ENCODE data around the gene INCA1. TPM values are rescaled to one million over a fixed set of nuclear protein-coding genes. Genes with fewer than 3 reads are reported as not detected.

Gene INCA1
- total RNA-seq, 4 donors from 2014 or later, result 3.4 TPM; not detected in 3

GRCh38 chr17:5042157-5043022 lies 45.1 kb upstream of the INCA1 start:
- TF ChIP-seq CTCF (IDR thresholded peaks at IDR 0.05) (no peak), POLR2A (IDR thresholded peaks at IDR 0.05) (no peak)
- Histone ChIP-seq H3K36me3 (no peaks in the 10 kb centered on the region), H3K27ac (no peak overlapping the region), H3K4me1 (no peaks in the 10 kb centered on the region), H3K9me3 (no peaks in the 10 kb centered on the region), H3K27me3 (no peaks in the 10 kb centered on the region), H3K4me3 (no peak overlapping the region)
- intact Hi-C loops (cut with DNase I; ENCODE audit: low total_unique reads), result no loop called here
- DNase-seq, result no peak

GRCh38 chr17:5035315-5035714 lies 38.0 kb upstream of the INCA1 start, which contains the start of gene SLC52A1:
Gene SLC52A1, minus strand, starts transcription at chr17:5035426. Its CDS starts 820 bp downstream, at chr17:5034606.
- intact Hi-C loops (cut with DNase I; ENCODE audit: low total_unique reads), result no loop called here
- no peak for DNase-seq
- Histone ChIP-seq H3K4me1 (no peaks in the 10 kb centered on the region), H3K9me3 (no peaks in the 10 kb centered on the region), H3K27me3 (no peaks in the 10 kb centered on the region), H3K27ac (no peak within 1 kb of the TSS), H3K36me3 (no peaks in the 10 kb centered on the region), H3K4me3 (no peak within 1 kb of the TSS)
- no peak for TF ChIP-seq POLR2A (IDR thresholded peaks at IDR 0.05)
- TF ChIP-seq CTCF (IDR thresholded peaks at IDR 0.05), result no peak

GRCh38 chr17:5034651-5035050 lies 37.3 kb upstream of the INCA1 start:
- no peaks in the 10 kb centered on the region for H3K27me3 ChIP-seq
- no peak overlapping the region for H3K4me3 ChIP-seq
- DNase-seq, result no peak
- no peaks in the 10 kb centered on the region for H3K36me3 ChIP-seq
- TF ChIP-seq POLR2A (IDR thresholded peaks at IDR 0.05) (no peak), CTCF (IDR thresholded peaks at IDR 0.05) (no peak)
- no peaks in the 10 kb centered on the region for H3K4me1 ChIP-seq
- H3K9me3 ChIP-seq, result no peaks in the 10 kb centered on the region
- no peak overlapping the region for H3K27ac ChIP-seq
- intact Hi-C loops (cut with DNase I; ENCODE audit: low total_unique reads), result no loop called here

GRCh38 chr17:5034063-5034462 lies 36.7 kb upstream of the INCA1 start:
- TF ChIP-seq POLR2A (IDR thresholded peaks at IDR 0.05) (no peak), CTCF (IDR thresholded peaks at IDR 0.05) (no peak)
- Histone ChIP-seq H3K36me3 (no peaks in the 10 kb centered on the region), H3K27me3 (no peaks in the 10 kb centered on the region), H3K27ac (no peak overlapping the region), H3K4me1 (no peaks in the 10 kb centered on the region), H3K9me3 (no peaks in the 10 kb centered on the region), H3K4me3 (no peak overlapping the region)
- intact Hi-C loops (cut with DNase I; ENCODE audit: low total_unique reads), result no loop called here
- no peak for DNase-seq

GRCh38 chr17:5033352-5034015 lies 36.2 kb upstream of the INCA1 start:
- no peaks in the 10 kb centered on the region for H3K4me1 ChIP-seq
- H3K9me3 ChIP-seq, result no peaks in the 10 kb centered on the region
- H3K27ac ChIP-seq, result no peak overlapping the region
- no peak for DNase-seq
- no peak for TF ChIP-seq CTCF (IDR thresholded peaks at IDR 0.05)
- TF ChIP-seq POLR2A (IDR thresholded peaks at IDR 0.05), result no peak
- intact Hi-C loops (cut with DNase I; ENCODE audit: low total_unique reads), result no loop called here
- no peak overlapping the region for H3K4me3 ChIP-seq
- H3K27me3 ChIP-seq, result no peaks in the 10 kb centered on the region
- no peaks in the 10 kb centered on the region for H3K36me3 ChIP-seq
